H1 (cell line): ENCODE results near the gene SLC7A14. TPM values are rescaled to one million over a fixed set of nuclear protein-coding genes. Genes with fewer than 3 reads are reported as not detected.

Source experiments
- CTCF ChIA-PET: fragments of 300-600 bp; sonication (Branson Sonifier 250); formaldehyde crosslinking; loops from one replicate; lab custom pipeline; 2021; ENCODE audit not compliant: partially characterized antibody; lab: Charles Lee
- POLR2A ChIA-PET: fragments of 300-600 bp; sonication (Branson Sonifier 250); formaldehyde crosslinking; loops from one replicate; lab custom pipeline; 2021; ENCODE audit warnings: inconsistent platforms; ENCODE audit not compliant: partially characterized antibody; lab: Charles Lee
- DNase-seq, 2 experiments: peaks; one replicate each; pipeline versions ENCODE4 v3.0.0 to v3.0.0-alpha.2; 2010 to 2022; ENCODE audit warnings: low spot score in 2 of 2, low read depth in 1 of 2, mixed read lengths in 1 of 2
- FAIRE-seq: peaks from 2 replicates; lab custom pipeline; 2011; peaks lifted over from hg19 to GRCh38; lab: Jason Lieb, UNC
- H2AFZ ChIP-seq: 2 replicates; pipeline ENCODE4 v1.8.1; 2012; ENCODE audit warnings: low read length, inconsistent platforms
- H2AK5ac ChIP-seq: 2 replicates; pipeline ENCODE4 v1.6.1; 2013; ENCODE audit warnings: low read depth, low read length
- H2BK120ac ChIP-seq: replicated peaks from 2 replicates; pipeline ENCODE3; 2013; ENCODE audit warnings: low read depth, low read length, inconsistent platforms
- H2BK12ac ChIP-seq: 2 replicates; pipeline ENCODE4 v1.6.1; 2013; ENCODE audit warnings: low read depth, low read length
- H2BK15ac ChIP-seq: 2 replicates; pipeline ENCODE4 v1.6.1; 2013; ENCODE audit warnings: low read length
- H2BK20ac ChIP-seq: 2 replicates; pipeline ENCODE4 v1.6.1; 2013; ENCODE audit warnings: low read length
- H2BK5ac ChIP-seq: 2 replicates; pipeline ENCODE4 v1.6.1; 2013; ENCODE audit warnings: low read depth, low read length
- H3K14ac ChIP-seq: 2 replicates; pipeline ENCODE4 v1.6.1; 2013; ENCODE audit warnings: inconsistent platforms; ENCODE audit not compliant: insufficient read length
- H3K18ac ChIP-seq: 2 replicates; pipeline ENCODE4 v1.6.1; 2013; ENCODE audit warnings: low read length; ENCODE audit errors: extremely low read depth
- H3K23ac ChIP-seq: 2 replicates; pipeline ENCODE4 v1.6.1; 2013; ENCODE audit warnings: inconsistent platforms; ENCODE audit not compliant: insufficient read length
- H3K23me2 ChIP-seq: 2 replicates; pipeline ENCODE4 v1.6.1; 2013; ENCODE audit warnings: low read depth, low read length
- H3K27ac ChIP-seq: 2 replicates; pipeline ENCODE4 v1.6.1; 2011; ENCODE audit warnings: low read depth, low read length, inconsistent platforms
- H3K27me3 ChIP-seq, 4 experiments: replicated peaks in 1 of 4; 1 replicate in 1 of 4; 2 replicates in 3 of 4; pipeline versions ENCODE4 v1.6.1 to v1.8.1; 2011 to 2013; ENCODE audit warnings: low read length in 3 of 4, mild to moderate bottlenecking in 3 of 4, inconsistent platforms in 2 of 4, mixed read lengths in 2 of 4, moderate library complexity in 1 of 4; ENCODE audit not compliant: control insufficient read depth in 3 of 4, insufficient read depth in 3 of 4; ENCODE audit errors: extremely low read depth in 1 of 4
- H3K36me3 ChIP-seq, 4 experiments: 2 replicates each; pipeline versions ENCODE4 v1.6.1 to v1.8.1; 2011 to 2013; ENCODE audit warnings: mild to moderate bottlenecking in 4 of 4, low read length in 3 of 4, moderate library complexity in 2 of 4, control low read depth in 1 of 4, inconsistent platforms in 1 of 4; ENCODE audit not compliant: insufficient read depth in 4 of 4, control insufficient read depth in 2 of 4
- H3K4ac ChIP-seq: replicated peaks from 2 replicates; pipeline ENCODE3; 2013; ENCODE audit warnings: low read length, low read depth, mixed read lengths, inconsistent platforms; ENCODE audit not compliant: insufficient read length
- H3K4me1 ChIP-seq, 4 experiments: replicated peaks in 1 of 4; 1 replicate in 1 of 4; 2 replicates in 3 of 4; pipeline versions ENCODE4 v1.6.1 to v1.8.1; 2011 to 2013; ENCODE audit warnings: low read length in 3 of 4, inconsistent platforms in 2 of 4, mixed read lengths in 1 of 4; ENCODE audit not compliant: insufficient read depth in 4 of 4, control insufficient read depth in 3 of 4
- H3K4me2 ChIP-seq, 2 experiments: 2 replicates each; pipeline versions ENCODE4 v1.6.1 to v1.8.1; 2011 to 2013; ENCODE audit warnings: low read depth in 2 of 2, low read length in 2 of 2, control low read depth in 1 of 2, inconsistent platforms in 1 of 2, mild to moderate bottlenecking in 1 of 2; ENCODE audit not compliant: insufficient read depth in 1 of 2
- H3K4me3 ChIP-seq, 4 experiments: fragments of 200-600, 300-600 bp in 1 of 4; sonication (generic), shearing (Covaris generic), sonication (Bioruptor Twin) in 1 of 4; 2 replicates each; pipeline versions ENCODE4 v1.5.1 to v1.8.1; 2011 to 2016; ENCODE audit warnings: low read length in 4 of 4, low read depth in 3 of 4, control low read depth in 2 of 4, inconsistent platforms in 2 of 4, mild to moderate bottlenecking in 2 of 4, mixed read lengths in 1 of 4, moderate library complexity in 1 of 4; ENCODE audit not compliant: insufficient read depth in 2 of 4; ENCODE audit errors: extremely low read depth in 1 of 4
- H3K56ac ChIP-seq: replicated peaks from 2 replicates; pipeline ENCODE3; 2013; ENCODE audit warnings: low read depth, mild to moderate bottlenecking, mixed read lengths, low read length, inconsistent platforms; ENCODE audit not compliant: insufficient read length
- H3K79me1 ChIP-seq: 2 replicates; pipeline ENCODE4 v1.6.1; 2013; ENCODE audit warnings: low read depth, low read length, control low read depth
- H3K79me2 ChIP-seq, 2 experiments: 2 replicates each; pipeline versions ENCODE4 v1.6.1 to v1.8.1; 2012 to 2013; ENCODE audit warnings: low read length in 2 of 2, mild to moderate bottlenecking in 2 of 2, inconsistent platforms in 1 of 2; ENCODE audit not compliant: insufficient read depth in 2 of 2, control insufficient read depth in 1 of 2
- H3K9ac ChIP-seq, 4 experiments: replicated peaks in 1 of 4; 1 replicate in 1 of 4; 2 replicates in 3 of 4; pipeline versions ENCODE4 v1.6.1 to v1.8.1; 2011 to 2013; ENCODE audit warnings: low read depth in 3 of 4, low read length in 3 of 4, control low read depth in 2 of 4, mild to moderate bottlenecking in 2 of 4, moderate library complexity in 2 of 4, inconsistent platforms in 1 of 4; ENCODE audit errors: extremely low read depth in 1 of 4
- H3K9me3 ChIP-seq, 2 experiments: 2 replicates each; pipeline versions ENCODE4 v1.6.1 to v1.8.1; 2012 to 2013; ENCODE audit warnings: mild to moderate bottlenecking in 2 of 2, moderate library complexity in 2 of 2, control low read depth in 1 of 2, inconsistent platforms in 1 of 2, low read depth in 1 of 2, low read length in 1 of 2, mixed read lengths in 1 of 2; ENCODE audit not compliant: insufficient read depth in 2 of 2
- H4K20me1 ChIP-seq, 2 experiments: replicated peaks in 1 of 2; 2 replicates each; pipeline versions ENCODE3 to v1.8.1; 2011 to 2013; ENCODE audit warnings: inconsistent platforms in 2 of 2, low read length in 2 of 2, mild to moderate bottlenecking in 1 of 2; ENCODE audit not compliant: insufficient read depth in 2 of 2, control insufficient read depth in 1 of 2
- H4K5ac ChIP-seq: 2 replicates; pipeline ENCODE4 v1.6.1; 2013; ENCODE audit warnings: low read length, low read depth, mixed read lengths, inconsistent platforms; ENCODE audit not compliant: insufficient read length
- H4K8ac ChIP-seq: 2 replicates; pipeline ENCODE4 v1.8.0; 2013; ENCODE audit warnings: mild to moderate bottlenecking, moderate library complexity, low read length, inconsistent platforms; ENCODE audit not compliant: insufficient read depth; ENCODE audit errors: extremely low read depth
- H4K91ac ChIP-seq: replicated peaks from 2 replicates; pipeline ENCODE3; 2013; ENCODE audit warnings: low read length, mixed read lengths, inconsistent platforms; ENCODE audit not compliant: insufficient read length
- SUZ12 ChIP-seq: fragments of 200-600 bp; sonication (generic); IDR thresholded peaks from 2 replicates; pipeline ENCODE4 v1.6.1; 2012; ENCODE audit warnings: mild to moderate bottlenecking, inconsistent platforms, low read length, moderate library complexity, mixed read lengths
- WGBS, 2 experiments: shearing (Covaris generic) in 1 of 2; methylation state at CpG; one replicate each; pipeline versions ENCODE4 v1.1.6 to v1.1.7; 2013 to 2015; ENCODE audit warnings: low lambda C conversion rate in 2 of 2, mixed read lengths in 2 of 2, inconsistent platforms in 1 of 2, low coverage in 1 of 2, missing lambda C conversion rate in 1 of 2; ENCODE audit not compliant: insufficient replicate concordance in 2 of 2, insufficient coverage in 1 of 2, insufficient read length in 1 of 2; ENCODE audit errors: extremely low coverage in 1 of 2, missing lambda C conversion rate in 1 of 2; 5-methylcytosine and 5-hydroxymethylcytosine counted together
- polyA plus RNA-seq, 7 experiments: library from polyadenylated mRNA; depleted of rRNA in 3 of 7; stranded (reverse) in 5 of 7; unstranded in 2 of 7; fragments of >200 nt in 5 of 7; fragments of 200-250 nt in 2 of 7; gene quantifications; 1 replicate in 5 of 7; 2 replicates in 1 of 7; 4 replicates in 1 of 7; pipeline versions ENCODE4 v1.2.1 to v1.2.3, GENCODE V29; 2011 to 2013; ENCODE audit warnings: missing spikeins in 2 of 7, mixed read lengths in 2 of 7
- total RNA-seq: library from RNA; stranded (reverse); fragmentation: NEBNext Ultra II Directional; extraction: Animal tissue kit (Norgen Biotek cat#: 25700); gene quantifications from 2 replicates; pipeline ENCODE4 v1.2.1, GENCODE V29; 2021

SLC7A14 gene
- total and polyA plus RNA-seq, 2 of the 8 experiments (the other 6 are each of a cell fraction or from before 2014, with no cell fraction given), result 0.21 to 0.95 TPM

DNA sequence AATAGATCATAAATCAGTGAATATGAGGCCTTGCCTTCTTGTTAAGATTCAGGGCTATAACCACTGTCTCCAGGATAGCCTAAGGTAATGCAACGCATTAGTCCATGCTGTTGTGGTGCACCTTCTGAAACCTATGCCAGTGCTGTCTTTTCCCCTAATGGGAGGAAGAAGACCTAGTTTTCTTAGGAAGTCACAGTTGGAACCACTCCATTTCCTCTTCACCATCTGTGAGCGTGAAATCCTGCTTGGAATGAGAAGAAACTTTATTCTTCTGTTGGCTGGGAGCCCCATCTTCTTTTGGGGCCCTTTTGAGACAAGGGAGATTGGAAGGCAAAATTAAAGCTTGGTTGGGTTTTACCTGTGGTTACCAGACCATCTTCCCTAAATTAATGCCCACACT lies 25.9 kb upstream of the SLC7A14 start:
- DNase-seq (no peak), FAIRE-seq (no peak)
- ChIA-PET POLR2A (no interaction called here), CTCF (interaction anchor here (1.6 kb wide), 1 partner anchor 78 kb away, joined by 5 read pairs; no protein-coding TSS in a partner anchor)
- H3K27me3 ChIP-seq, result no peaks in the 10 kb centered on the region
- H4K20me1 ChIP-seq, result no peaks in the 10 kb centered on the region
- no peak overlapping the region for H3K4me3 ChIP-seq
- H4K8ac ChIP-seq, result no peak overlapping the region
- no peak overlapping the region for H2BK5ac ChIP-seq
- no peak overlapping the region for H2BK15ac ChIP-seq
- H3K4ac ChIP-seq, result no peak overlapping the region
- H2BK20ac ChIP-seq, result no peak overlapping the region
- H2AFZ ChIP-seq, result no peak overlapping the region
- no peaks in the 10 kb centered on the region for H3K9me3 ChIP-seq
- H2BK12ac ChIP-seq, result no peak overlapping the region
- no peaks in the 10 kb centered on the region for H3K36me3 ChIP-seq
- H2AK5ac ChIP-seq, result no peak overlapping the region
- no peak overlapping the region for H3K18ac ChIP-seq
- TF ChIP-seq SUZ12, result no peak
- H3K4me1 ChIP-seq, result no peaks in the 10 kb centered on the region
- 85% methylated on average over 2 of the region's 2 CpGs; no CpG with 5 or more reads in 1 of the 2 experiments for WGBS, 2 experiments
- no peaks in the 10 kb centered on the region for H3K79me1 ChIP-seq
- no peak overlapping the region for H4K5ac ChIP-seq
- no peak overlapping the region for H4K91ac ChIP-seq
- H3K79me2 ChIP-seq, result no peaks in the 10 kb centered on the region
- H3K27ac ChIP-seq, result no peak overlapping the region
- no peak overlapping the region for H3K14ac ChIP-seq
- no peak overlapping the region for H3K4me2 ChIP-seq
- H3K56ac ChIP-seq, result no peak overlapping the region
- H3K9ac ChIP-seq, result no peak overlapping the region
- H3K23ac ChIP-seq, result no peak overlapping the region
- H3K23me2 ChIP-seq, result no peaks in the 10 kb centered on the region
- H2BK120ac ChIP-seq, result no peak overlapping the region
